DOHH2 (cell line): ENCODE data around the gene GDAP2.

ENCODE experiments used
- H3F3A ChIP-seq: fragments of 200-600 bp; sonication (generic), shearing (Covaris generic); 2 replicates; pipeline ENCODE4 v1.6.0; 2016; ENCODE audit warnings: antibody characterized with exemption, mild to moderate bottlenecking; ENCODE audit not compliant: control insufficient read depth, insufficient read depth
- H3K27ac ChIP-seq: fragments of 200-600 bp; sonication (generic); 2 replicates; pipeline ENCODE4 v1.5.1; 2014; ENCODE audit warnings: low read depth, mild to moderate bottlenecking, low read length, moderate library complexity
- H3K27me3 ChIP-seq: fragments of 200-600 bp; sonication (generic); 2 replicates; pipeline ENCODE4 v1.6.1; 2014; ENCODE audit warnings: mild to moderate bottlenecking, low read length, mixed read lengths; ENCODE audit not compliant: control insufficient read depth
- H3K36me3 ChIP-seq: fragments of 200-600 bp; sonication (generic); 2 replicates; pipeline ENCODE4 v1.6.1; 2014; ENCODE audit warnings: mild to moderate bottlenecking, low read length, moderate library complexity, mixed read lengths; ENCODE audit not compliant: control insufficient read depth
- H3K4me1 ChIP-seq: fragments of 200-600 bp; sonication (generic); 2 replicates; pipeline ENCODE4 v1.6.1; 2014; ENCODE audit warnings: mild to moderate bottlenecking, low read length, mixed read lengths; ENCODE audit not compliant: control insufficient read depth
- H3K4me2 ChIP-seq: fragments of 200-600 bp; sonication (generic); 2 replicates; pipeline ENCODE4 v1.6.0; 2014; ENCODE audit warnings: mild to moderate bottlenecking, low read length, moderate library complexity
- H3K4me3 ChIP-seq: fragments of 200-600 bp; sonication (generic); 2 replicates; pipeline ENCODE4 v1.5.1; 2014; ENCODE audit warnings: mild to moderate bottlenecking, low read length, mixed read lengths
- H3K79me2 ChIP-seq: fragments of 200-600 bp; sonication (generic); 2 replicates; pipeline ENCODE4 v1.6.1; 2014; ENCODE audit warnings: mild to moderate bottlenecking, low read length, mixed read lengths; ENCODE audit not compliant: control insufficient read depth
- H3K9me2 ChIP-seq: fragments of 200-600 bp; sonication (generic); replicated peaks from 2 replicates; pipeline ENCODE4 v1.6.1; 2014; ENCODE audit warnings: mild to moderate bottlenecking, low read length, mixed read lengths; ENCODE audit not compliant: control insufficient read depth
- H3K9me3 ChIP-seq: fragments of 200-600 bp; sonication (generic); 2 replicates; pipeline ENCODE4 v1.6.1; 2014; ENCODE audit warnings: antibody characterized with exemption, low read length, mixed read lengths; ENCODE audit not compliant: control insufficient read depth, insufficient read depth
- H4K20me1 ChIP-seq: fragments of 200-600 bp; sonication (generic); 2 replicates; pipeline ENCODE4 v1.6.0; 2014; ENCODE audit warnings: low read depth, mild to moderate bottlenecking, antibody characterized with exemption, low read length, moderate library complexity; ENCODE audit not compliant: control insufficient read depth, insufficient read depth
- CTCF ChIP-seq: fragments of 200-600 bp; sonication (generic); IDR thresholded peaks from one replicate; pipeline ENCODE4 v1.5.1; 2014; ENCODE audit warnings: antibody characterized with exemption, mild to moderate bottlenecking, low read depth, low read length; ENCODE audit not compliant: poor library complexity, severe bottlenecking
- EZH2phosphoT487 ChIP-seq: fragments of 200-600 bp; sonication (generic); IDR thresholded peaks from 2 replicates; pipeline ENCODE4 v1.6.1; 2017; ENCODE audit warnings: borderline replicate concordance, mild to moderate bottlenecking, antibody characterized with exemption, low read length, moderate library complexity, mixed read lengths

GDAP2 gene

GRCh38 chr1:117879284-117879683 lies 50.1 kb downstream of the GDAP2 start:
- TF ChIP-seq CTCF (no peak), EZH2phosphoT487 (no peak)
- no peaks in the 10 kb centered on the region for H3K79me2 ChIP-seq
- H3K27me3 ChIP-seq = no peaks in the 10 kb centered on the region
- H3K4me3 ChIP-seq = no peak overlapping the region
- H3K9me3 ChIP-seq = no peaks in the 10 kb centered on the region
- H3K36me3 ChIP-seq = peaks cover 8% of the 10 kb centered on the region
- no peak overlapping the region for H3K4me2 ChIP-seq
- no peak overlapping the region for H3K27ac ChIP-seq
- no peaks in the 10 kb centered on the region for H3K9me2 ChIP-seq
- H3K4me1 ChIP-seq = no peaks in the 10 kb centered on the region
- no peaks in the 10 kb centered on the region for H3F3A ChIP-seq
- no peaks in the 10 kb centered on the region for H4K20me1 ChIP-seq

- H3K36me3 ChIP-seq = peaks cover 8% of the 10 kb centered on the region
- H3K4me3 ChIP-seq = no peak overlapping the region
These were observed 51.6 kb downstream of the GDAP2 start for GRCh38 chr1:117877823-117878222.

GRCh38 chr1:117871013-117871412 lies 58.4 kb downstream of the GDAP2 start:
- H3K4me1 ChIP-seq = no peaks in the 10 kb centered on the region
- no peaks in the 10 kb centered on the region for H3K79me2 ChIP-seq
- TF ChIP-seq CTCF (no peak), EZH2phosphoT487 (no peak)
- H3K9me3 ChIP-seq = no peaks in the 10 kb centered on the region
- H3K9me2 ChIP-seq = no peaks in the 10 kb centered on the region
- H3K4me2 ChIP-seq = no peak overlapping the region
- H3K36me3 ChIP-seq = no peaks in the 10 kb centered on the region; the same call in 1 of the 2 replicates
- no peaks in the 10 kb centered on the region for H3F3A ChIP-seq
- H3K27me3 ChIP-seq = no peaks in the 10 kb centered on the region
- no peak overlapping the region for H3K27ac ChIP-seq
- no peak overlapping the region for H3K4me3 ChIP-seq
- no peaks in the 10 kb centered on the region for H4K20me1 ChIP-seq

More at GRCh38 chr1:117877823-117878222, 51.6 kb downstream of the GDAP2 start:
- H3K9me3 ChIP-seq = no peaks in the 10 kb centered on the region
- no peaks in the 10 kb centered on the region for H3F3A ChIP-seq
- H3K4me2 ChIP-seq = no peak overlapping the region
- H3K27ac ChIP-seq = no peak overlapping the region
- H4K20me1 ChIP-seq = no peaks in the 10 kb centered on the region
- TF ChIP-seq EZH2phosphoT487 = no peak
- no peak for TF ChIP-seq CTCF
- H3K79me2 ChIP-seq = no peaks in the 10 kb centered on the region
- H3K9me2 ChIP-seq = no peaks in the 10 kb centered on the region
- H3K27me3 ChIP-seq = no peaks in the 10 kb centered on the region
- H3K4me1 ChIP-seq = no peaks in the 10 kb centered on the region
